Kidney epithelial cell (primary cell): Measurements from ENCODE around the gene NEIL1. TPM values are rescaled to one million over a fixed set of nuclear protein-coding genes. Genes with fewer than 3 reads are reported as not detected.
A peak's percentile ranks its signal among the peaks of the same experiment; 100 is the strongest.

Experiments
- DNase-seq: peaks from one replicate; pipeline ENCODE4 v3.0.0-alpha.2; 2010; ENCODE audit warnings: low read depth
- H3K27me3 ChIP-seq: 2 replicates; pipeline ENCODE4 v1.6.0; 2011; ENCODE audit warnings: low read length; ENCODE audit not compliant: control insufficient read depth, insufficient read depth
- H3K36me3 ChIP-seq: 2 replicates; pipeline ENCODE4 v1.5.1; 2011; ENCODE audit warnings: low read length; ENCODE audit not compliant: control insufficient read depth, insufficient read depth
- H3K4me3 ChIP-seq: 2 replicates; pipeline ENCODE4 v1.5.1; 2011; ENCODE audit warnings: low read depth, mild to moderate bottlenecking, control low read depth, low read length
- total RNA-seq: library from RNA; depleted of rRNA; stranded (reverse); fragments of >200 nt; gene quantifications from 2 replicates; pipeline ENCODE4 v1.2.3, GENCODE V29; 2015
- TF ChIP-seq, protein P1 (sequence below): IDR thresholded peaks from 2 replicates; pipeline ENCODE4 v1.5.1; 2011; ENCODE audit warnings: mild to moderate bottlenecking, moderate library complexity, low read length, control low read depth, inconsistent platforms; ENCODE audit not compliant: insufficient read depth, poor library complexity, severe bottlenecking

Gene NEIL1
- total RNA-seq, 1 donor from 2014 or later, result 6.1 TPM

DNA sequence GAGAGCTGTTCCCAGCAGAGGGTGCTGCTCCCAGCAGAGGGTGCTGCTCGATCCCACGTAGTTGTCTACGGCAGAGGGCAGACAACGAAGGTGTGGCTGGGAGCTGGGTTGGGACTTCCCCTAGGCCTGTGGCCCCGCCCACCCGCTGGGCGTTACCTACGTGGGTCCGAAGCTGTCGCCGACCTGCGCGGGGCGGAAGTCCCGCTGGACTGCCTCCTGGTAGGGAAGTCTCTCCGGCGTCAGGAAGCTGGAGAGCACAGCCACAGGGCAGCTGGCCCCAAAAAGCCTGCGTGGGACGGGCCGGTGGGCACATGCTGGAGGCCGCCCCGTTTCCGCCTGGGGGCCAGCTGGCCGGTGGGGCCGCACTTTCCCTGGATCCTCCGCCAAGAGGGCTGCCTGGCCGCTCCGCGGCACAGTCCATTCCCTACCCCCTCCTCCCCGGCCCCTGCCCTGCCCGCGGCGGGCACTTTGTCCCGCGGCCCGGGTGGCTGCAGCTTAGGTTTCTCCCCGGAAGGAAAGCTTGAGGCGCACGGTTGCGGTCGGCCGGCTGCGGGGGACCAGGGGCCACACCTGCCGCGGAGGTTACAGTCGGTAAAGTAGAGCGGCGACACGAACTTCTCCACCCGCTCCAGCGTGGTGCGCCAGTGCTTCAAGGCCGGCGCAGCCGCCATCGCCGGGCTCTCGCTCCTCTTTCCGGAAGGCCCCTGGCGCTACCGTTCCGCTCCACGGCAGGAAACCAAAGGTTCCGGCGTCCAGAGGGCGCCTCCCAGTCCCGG, 21.3 kb downstream of the NEIL1 start, which contains the start of gene MAN2C1:
Gene MAN2C1, minus strand, starts transcription at position 695 of the 776 bp plus-strand sequence. Its CDS starts 24 bp downstream, at position 671.
- Histone ChIP-seq H3K4me3 (peak within 1 kb of the TSS; percentile 83), H3K27me3 (no peaks in the 10 kb centered on the region), H3K36me3 (peaks cover 3% of the 10 kb centered on the region)
- DNase-seq, result peak; percentile 92
- TF ChIP-seq, protein P1, sequence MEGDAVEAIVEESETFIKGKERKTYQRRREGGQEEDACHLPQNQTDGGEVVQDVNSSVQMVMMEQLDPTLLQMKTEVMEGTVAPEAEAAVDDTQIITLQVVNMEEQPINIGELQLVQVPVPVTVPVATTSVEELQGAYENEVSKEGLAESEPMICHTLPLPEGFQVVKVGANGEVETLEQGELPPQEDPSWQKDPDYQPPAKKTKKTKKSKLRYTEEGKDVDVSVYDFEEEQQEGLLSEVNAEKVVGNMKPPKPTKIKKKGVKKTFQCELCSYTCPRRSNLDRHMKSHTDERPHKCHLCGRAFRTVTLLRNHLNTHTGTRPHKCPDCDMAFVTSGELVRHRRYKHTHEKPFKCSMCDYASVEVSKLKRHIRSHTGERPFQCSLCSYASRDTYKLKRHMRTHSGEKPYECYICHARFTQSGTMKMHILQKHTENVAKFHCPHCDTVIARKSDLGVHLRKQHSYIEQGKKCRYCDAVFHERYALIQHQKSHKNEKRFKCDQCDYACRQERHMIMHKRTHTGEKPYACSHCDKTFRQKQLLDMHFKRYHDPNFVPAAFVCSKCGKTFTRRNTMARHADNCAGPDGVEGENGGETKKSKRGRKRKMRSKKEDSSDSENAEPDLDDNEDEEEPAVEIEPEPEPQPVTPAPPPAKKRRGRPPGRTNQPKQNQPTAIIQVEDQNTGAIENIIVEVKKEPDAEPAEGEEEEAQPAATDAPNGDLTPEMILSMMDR, result peak; percentile 89

- TF ChIP-seq, protein P1, result no peak
- H3K27me3 ChIP-seq, result no peaks in the 10 kb centered on the region
- peak overlapping the region; percentile 83 for H3K4me3 ChIP-seq
- peaks cover 3% of the 10 kb centered on the region for H3K36me3 ChIP-seq
- DNase-seq, result no peak
These were observed 21.9 kb downstream of the NEIL1 start for GRCh38 chr15:75368689-75369239.

- Histone ChIP-seq H3K36me3 (peaks cover 2% of the 10 kb centered on the region), H3K27me3 (no peaks in the 10 kb centered on the region), H3K4me3 (no peak overlapping the region)
- DNase-seq, result no peak
- TF ChIP-seq, protein P1, result no peak
These were observed 23.2 kb downstream of the NEIL1 start for GRCh38 chr15:75369897-75370581.

DNA sequence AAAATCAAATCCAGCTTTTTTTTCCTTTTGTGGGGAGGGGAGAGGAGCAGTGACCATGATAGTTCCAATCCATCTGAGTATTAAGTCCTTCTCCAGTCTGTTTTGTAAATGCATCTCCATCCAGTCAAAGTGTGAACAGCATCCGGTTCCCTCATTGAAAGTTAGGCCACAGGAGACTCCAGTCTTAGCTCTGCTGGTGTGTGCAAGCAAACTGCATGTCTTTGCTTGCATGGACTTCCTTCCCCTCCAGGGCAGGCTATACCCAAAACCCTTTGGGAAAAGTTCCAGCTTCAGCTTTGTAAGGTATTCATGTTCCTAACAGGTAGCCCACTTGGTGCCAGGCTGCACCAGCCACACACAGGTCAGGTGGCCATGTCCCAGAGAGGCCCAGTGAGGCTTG, 24.6 kb downstream of the NEIL1 start:
- Histone ChIP-seq H3K27me3 (no peaks in the 10 kb centered on the region), H3K4me3 (no peak overlapping the region), H3K36me3 (peaks cover 3% of the 10 kb centered on the region)
- TF ChIP-seq, protein P1, result no peak
- DNase-seq, result no peak

DNA sequence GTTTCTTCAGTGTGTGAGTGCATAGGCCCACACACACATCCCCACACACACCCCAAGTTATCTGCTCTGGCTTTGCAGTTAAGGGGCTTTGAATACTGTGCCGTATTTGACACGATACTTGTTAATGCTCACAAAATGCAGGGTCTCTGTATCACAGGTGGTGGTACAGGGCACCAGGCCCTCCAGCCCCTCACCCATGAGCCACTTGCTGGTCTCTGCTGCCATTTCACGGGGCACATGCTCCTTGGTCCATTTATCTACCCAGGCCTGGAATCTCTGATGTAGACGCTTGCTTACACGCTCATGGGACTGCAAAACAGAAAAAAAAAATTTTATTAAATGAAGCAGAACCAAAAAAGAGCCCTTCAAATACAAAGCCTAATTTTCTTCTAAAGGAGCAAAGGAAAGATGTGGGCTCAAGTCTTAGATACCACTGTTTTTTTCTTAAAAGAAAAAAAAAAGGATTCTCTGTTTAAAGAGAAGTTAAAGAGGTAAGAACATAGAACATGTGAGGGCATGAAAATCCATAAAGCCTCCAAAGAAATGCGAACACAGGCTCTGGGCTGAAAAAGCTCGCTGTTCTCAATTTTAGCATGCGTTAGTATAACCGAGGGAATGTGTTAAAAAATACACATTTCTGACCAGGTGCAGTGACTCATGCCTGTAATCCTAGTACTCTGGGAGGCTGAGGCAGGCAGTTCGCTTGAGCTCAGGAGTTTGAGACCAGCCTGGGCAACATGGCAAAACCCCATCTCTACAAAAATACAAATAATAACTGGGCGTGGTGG, 25.3 kb downstream of the NEIL1 start:
- TF ChIP-seq, protein P1, result no peak
- no peak for DNase-seq
- no peaks in the 10 kb centered on the region for H3K27me3 ChIP-seq
- H3K36me3 ChIP-seq, result peaks cover 3% of the 10 kb centered on the region
- no peak overlapping the region for H3K4me3 ChIP-seq
